Bronchial epithelial cell (primary cell): ENCODE results near the gene SPTAN1. TPM values are rescaled to one million over a fixed set of nuclear protein-coding genes. Genes with fewer than 3 reads are reported as not detected.

ENCODE experiments used
- DNase-seq: peaks from one replicate; pipeline ENCODE4 v3.0.0-alpha.2; 2010; ENCODE audit warnings: low read depth
- FAIRE-seq: peaks from 2 replicates; lab custom pipeline; 2011; peaks lifted over from hg19 to GRCh38; lab: Jason Lieb, UNC
- H3K27me3 ChIP-seq: 2 replicates; pipeline ENCODE4 v1.5.1; 2011; ENCODE audit warnings: low read length; ENCODE audit not compliant: control insufficient read depth, insufficient read depth
- H3K36me3 ChIP-seq: 2 replicates; pipeline ENCODE4 v1.5.1; 2011; ENCODE audit warnings: low read length; ENCODE audit not compliant: control insufficient read depth, insufficient read depth
- H3K4me3 ChIP-seq: 2 replicates; pipeline ENCODE4 v1.5.1; 2011; ENCODE audit warnings: mild to moderate bottlenecking, low read depth, low read length, control low read depth
- total RNA-seq: library from RNA; depleted of rRNA; stranded (reverse); fragments of >200 nt; gene quantifications from 2 replicates; pipeline ENCODE4 v1.2.1, GENCODE V29; 2014
- TF ChIP-seq, protein P1 (sequence below): IDR thresholded peaks from 2 replicates; pipeline ENCODE4 v1.5.1; 2011; ENCODE audit warnings: mild to moderate bottlenecking, moderate library complexity, low read length, control low read depth, inconsistent platforms; ENCODE audit not compliant: insufficient read depth, severe bottlenecking

SPTAN1 gene
- total RNA-seq, 1 donor from 2014 or later = 159 TPM

GRCh38 chr9:128555180-128555721, 2.9 kb downstream of the SPTAN1 start:
- no peak for FAIRE-seq
- peak; percentile 86 for DNase-seq
- H3K27me3 ChIP-seq = no peaks in the 10 kb centered on the region
- H3K36me3 ChIP-seq = peaks cover 4% of the 10 kb centered on the region
- H3K4me3 ChIP-seq = no peak overlapping the region
- TF ChIP-seq, protein P1, sequence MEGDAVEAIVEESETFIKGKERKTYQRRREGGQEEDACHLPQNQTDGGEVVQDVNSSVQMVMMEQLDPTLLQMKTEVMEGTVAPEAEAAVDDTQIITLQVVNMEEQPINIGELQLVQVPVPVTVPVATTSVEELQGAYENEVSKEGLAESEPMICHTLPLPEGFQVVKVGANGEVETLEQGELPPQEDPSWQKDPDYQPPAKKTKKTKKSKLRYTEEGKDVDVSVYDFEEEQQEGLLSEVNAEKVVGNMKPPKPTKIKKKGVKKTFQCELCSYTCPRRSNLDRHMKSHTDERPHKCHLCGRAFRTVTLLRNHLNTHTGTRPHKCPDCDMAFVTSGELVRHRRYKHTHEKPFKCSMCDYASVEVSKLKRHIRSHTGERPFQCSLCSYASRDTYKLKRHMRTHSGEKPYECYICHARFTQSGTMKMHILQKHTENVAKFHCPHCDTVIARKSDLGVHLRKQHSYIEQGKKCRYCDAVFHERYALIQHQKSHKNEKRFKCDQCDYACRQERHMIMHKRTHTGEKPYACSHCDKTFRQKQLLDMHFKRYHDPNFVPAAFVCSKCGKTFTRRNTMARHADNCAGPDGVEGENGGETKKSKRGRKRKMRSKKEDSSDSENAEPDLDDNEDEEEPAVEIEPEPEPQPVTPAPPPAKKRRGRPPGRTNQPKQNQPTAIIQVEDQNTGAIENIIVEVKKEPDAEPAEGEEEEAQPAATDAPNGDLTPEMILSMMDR = no peak

GRCh38 chr9:128556276-128556675, 3.9 kb downstream of the SPTAN1 start:
- FAIRE-seq (no peak), DNase-seq (peak; percentile 50)
- H3K27me3 ChIP-seq = no peaks in the 10 kb centered on the region
- H3K36me3 ChIP-seq = peaks cover 4% of the 10 kb centered on the region
- no peak overlapping the region for H3K4me3 ChIP-seq
- TF ChIP-seq, protein P1 = no peak

GRCh38 chr9:128556926-128557634, 4.7 kb downstream of the SPTAN1 start:
- DNase-seq (no peak), FAIRE-seq (no peak)
- Histone ChIP-seq H3K36me3 (peaks cover 4% of the 10 kb centered on the region), H3K27me3 (no peaks in the 10 kb centered on the region), H3K4me3 (no peak overlapping the region)
- TF ChIP-seq, protein P1 = no peak

DNA sequence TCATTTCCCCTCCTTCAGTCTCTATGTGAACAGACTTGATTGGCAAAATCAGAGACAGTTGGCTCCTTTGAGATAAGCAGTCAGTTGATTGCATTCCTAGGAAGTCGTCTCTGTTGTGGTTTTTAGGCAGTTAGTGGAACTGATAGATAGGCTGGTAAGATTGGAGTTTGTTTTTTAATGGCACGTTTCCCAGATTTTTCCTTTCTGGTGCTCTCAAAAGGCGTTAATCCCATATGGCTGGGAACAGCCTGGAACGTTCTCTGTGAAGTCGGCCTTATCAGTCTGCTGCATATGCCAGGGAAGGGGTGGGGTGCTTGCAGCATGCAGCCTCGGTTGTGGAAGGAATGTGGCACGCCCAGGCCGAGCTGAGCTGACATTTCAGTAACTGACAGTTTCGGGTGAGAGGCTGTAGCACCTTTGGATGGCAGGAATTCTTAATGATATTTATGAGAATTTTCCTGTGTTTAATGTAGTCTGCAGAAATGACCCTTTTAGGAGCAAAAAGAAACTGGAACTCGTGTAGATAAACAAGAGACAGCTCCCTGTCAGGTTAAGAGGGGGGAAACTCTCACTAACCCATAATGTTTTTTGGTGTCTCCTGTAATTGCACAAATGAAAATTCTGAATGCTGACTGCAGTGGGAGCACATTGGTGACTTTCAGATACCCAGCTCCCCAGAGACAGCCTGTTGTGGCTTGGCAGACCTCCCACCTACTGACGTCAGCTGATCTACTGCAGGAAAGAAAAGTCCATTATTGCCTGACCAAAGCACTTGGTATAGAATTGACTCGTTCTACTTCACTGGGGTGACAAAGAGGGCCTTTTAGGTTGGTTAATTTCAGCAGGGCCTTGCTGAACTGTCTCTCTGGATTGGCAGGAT, 6.3 kb downstream of the SPTAN1 start:
- FAIRE-seq = no peak
- peaks cover 6% of the 10 kb centered on the region for H3K36me3 ChIP-seq
- TF ChIP-seq, protein P1 = no peak
- no peaks in the 10 kb centered on the region for H3K27me3 ChIP-seq
- peak; percentile 67 for DNase-seq
- H3K4me3 ChIP-seq = no peak overlapping the region

- DNase-seq (no peak), FAIRE-seq (no peak)
- H3K27me3 ChIP-seq = no peaks in the 10 kb centered on the region
- H3K36me3 ChIP-seq = peaks cover 16% of the 10 kb centered on the region
- no peak overlapping the region for H3K4me3 ChIP-seq
- TF ChIP-seq, protein P1 = no peak
Observed at GRCh38 chr9:128565578-128565977, 13.2 kb downstream of the SPTAN1 start.
